ENCODE results near the gene CD207. TPM values are rescaled to one million over a fixed set of nuclear protein-coding genes. Genes with fewer than 3 reads are reported as not detected.

CD207 gene
- polyA plus RNA-seq, 1 donor from 2014 or later: not detected

GRCh38 chr2:70842401-70842800 lies 6.8 kb upstream of the CD207 start:
- H2AFZ ChIP-seq (ENCODE audit: low read depth, low read length): no peak overlapping the region
- H3K4me3 ChIP-seq (ENCODE audit: low read length): no peak overlapping the region
- H3K79me2 ChIP-seq (replicated peaks; ENCODE audit: insufficient read depth, low read length): no peaks in the 10 kb centered on the region
- no peaks in the 10 kb centered on the region for H3K9me2 ChIP-seq (ENCODE audit: insufficient read depth, low read length)
- H3K9ac ChIP-seq (ENCODE audit: low read length): no peak overlapping the region
- no peaks in the 10 kb centered on the region for H3K27me3 ChIP-seq (ENCODE audit: insufficient read depth, low read depth, low read length)
- no peak overlapping the region for H3K27ac ChIP-seq (ENCODE audit: low read length)
- H3F3A ChIP-seq (ENCODE audit: insufficient read depth, low read length, poor library complexity, severe bottlenecking): no peaks in the 10 kb centered on the region
- H3K4me2 ChIP-seq (ENCODE audit: low read length): no peak overlapping the region
- TF ChIP-seq SMC3 (conservative IDR thresholded peaks at IDR 0.05; ENCODE audit: poor library complexity) (no peak), EP300 (conservative IDR thresholded peaks at IDR 0.05; ENCODE audit: poor library complexity, severe bottlenecking) (no peak), CTCF (IDR thresholded peaks at IDR 0.05; ENCODE audit: poor library complexity, severe bottlenecking) (no peak), REST (IDR thresholded peaks at IDR 0.05; ENCODE audit: borderline replicate concordance) (no peak), MXI1 (conservative IDR thresholded peaks at IDR 0.05; ENCODE audit: poor library complexity, severe bottlenecking) (no peak), EZH2 (IDR thresholded peaks at IDR 0.05; ENCODE audit: borderline replicate concordance, insufficient read depth, low read length, poor library complexity, severe bottlenecking) (no peak), POLR2AphosphoS5 (IDR thresholded peaks at IDR 0.05) (no peak), RAD21 (conservative IDR thresholded peaks at IDR 0.05) (no peak), TAF1 (IDR thresholded peaks at IDR 0.05; ENCODE audit: low read depth) (no peak)
- H3K9me3 ChIP-seq (ENCODE audit: low read length): no peaks in the 10 kb centered on the region
- H3K36me3 ChIP-seq (ENCODE audit: insufficient read depth, low read length): no peaks in the 10 kb centered on the region
- no peaks in the 10 kb centered on the region for H4K20me1 ChIP-seq (ENCODE audit: insufficient read depth)

GRCh38 chr2:70837980-70838925 lies 2.6 kb upstream of the CD207 start:
- H3K79me2 ChIP-seq (replicated peaks; ENCODE audit: insufficient read depth, low read length): no peaks in the 10 kb centered on the region
- no peaks in the 10 kb centered on the region for H3K36me3 ChIP-seq (ENCODE audit: insufficient read depth, low read length)
- H4K20me1 ChIP-seq (ENCODE audit: insufficient read depth): no peaks in the 10 kb centered on the region
- H3K27me3 ChIP-seq (ENCODE audit: insufficient read depth, low read depth, low read length): no peaks in the 10 kb centered on the region
- no peak overlapping the region for H3K27ac ChIP-seq (ENCODE audit: low read length)
- no peak overlapping the region for H3K4me3 ChIP-seq (ENCODE audit: low read length)
- no peak overlapping the region for H3K4me2 ChIP-seq (ENCODE audit: low read length)
- no peaks in the 10 kb centered on the region for H3F3A ChIP-seq (ENCODE audit: insufficient read depth, low read length, poor library complexity, severe bottlenecking)
- no peak overlapping the region for H2AFZ ChIP-seq (ENCODE audit: low read depth, low read length)
- no peak for TF ChIP-seq TAF1 (IDR thresholded peaks at IDR 0.05; ENCODE audit: low read depth)
- no peak for TF ChIP-seq REST (IDR thresholded peaks at IDR 0.05; ENCODE audit: borderline replicate concordance)
- TF ChIP-seq EZH2 (IDR thresholded peaks at IDR 0.05; ENCODE audit: borderline replicate concordance, insufficient read depth, low read length, poor library complexity, severe bottlenecking): no peak
- TF ChIP-seq POLR2AphosphoS5 (IDR thresholded peaks at IDR 0.05): no peak
- TF ChIP-seq MXI1 (conservative IDR thresholded peaks at IDR 0.05; ENCODE audit: poor library complexity, severe bottlenecking): no peak
- no peak for TF ChIP-seq SMC3 (conservative IDR thresholded peaks at IDR 0.05; ENCODE audit: poor library complexity)
- TF ChIP-seq CTCF (IDR thresholded peaks at IDR 0.05; ENCODE audit: poor library complexity, severe bottlenecking): no peak
- no peak for TF ChIP-seq EP300 (conservative IDR thresholded peaks at IDR 0.05; ENCODE audit: poor library complexity, severe bottlenecking)
- TF ChIP-seq RAD21 (conservative IDR thresholded peaks at IDR 0.05): no peak
- H3K9me3 ChIP-seq (ENCODE audit: low read length): no peaks in the 10 kb centered on the region
- H3K9ac ChIP-seq (ENCODE audit: low read length): no peak overlapping the region
- no peaks in the 10 kb centered on the region for H3K9me2 ChIP-seq (ENCODE audit: insufficient read depth, low read length)

Measured in neural cell (in vitro differentiated cells).